Neural cell (in vitro differentiated cells): ENCODE results near the gene PGBD5. TPM values are rescaled to one million over a fixed set of nuclear protein-coding genes. Genes with fewer than 3 reads are reported as not detected.

Experiments used
- H2AFZ ChIP-seq: fragments of 200-600, 300-800 bp; sonication (generic), shearing (Covaris generic); 2 replicates; pipeline ENCODE4 v1.6.0; 2014; ENCODE audit warnings: low read depth, mild to moderate bottlenecking, antibody characterized with exemption, low read length, moderate library complexity
- H3F3A ChIP-seq: fragments of 200-600 bp; shearing (Covaris generic); 2 replicates; pipeline ENCODE4 v1.6.1; 2016; ENCODE audit warnings: mild to moderate bottlenecking, moderate library complexity, mixed read lengths, antibody characterized with exemption, low read length; ENCODE audit not compliant: insufficient read depth, poor library complexity, severe bottlenecking
- H3K27ac ChIP-seq: fragments of 200-600, 300-800 bp; sonication (generic), shearing (Covaris generic); 2 replicates; pipeline ENCODE4 v1.5.1; 2014; ENCODE audit warnings: mild to moderate bottlenecking, low read length, moderate library complexity
- H3K27me3 ChIP-seq: fragments of 300-800, 200-600 bp; sonication (generic), shearing (Covaris generic); 2 replicates; pipeline ENCODE4 v1.6.0; 2014; ENCODE audit warnings: mild to moderate bottlenecking, low read depth, low read length, moderate library complexity; ENCODE audit not compliant: insufficient read depth
- H3K36me3 ChIP-seq: fragments of 300-800, 200-600 bp; sonication (generic), shearing (Covaris generic); 2 replicates; pipeline ENCODE4 v1.5.1; 2014; ENCODE audit warnings: mild to moderate bottlenecking, antibody characterized with exemption, low read length, moderate library complexity; ENCODE audit not compliant: insufficient read depth
- H3K4me2 ChIP-seq: fragments of 300-800, 200-600 bp; sonication (generic), shearing (Covaris generic); 2 replicates; pipeline ENCODE4 v1.6.0; 2014; ENCODE audit warnings: mild to moderate bottlenecking, low read length
- H3K4me3 ChIP-seq: fragments of 300-800, 200-600 bp; sonication (generic), shearing (Covaris generic); 2 replicates; pipeline ENCODE4 v1.5.1; 2014; ENCODE audit warnings: mild to moderate bottlenecking, low read length, moderate library complexity
- H3K79me2 ChIP-seq: fragments of 200-600 bp; shearing (Covaris generic); replicated peaks from 2 replicates; pipeline ENCODE4 v1.6.0; 2014; ENCODE audit warnings: mild to moderate bottlenecking, low read length, moderate library complexity; ENCODE audit not compliant: insufficient read depth
- H3K9ac ChIP-seq: fragments of 300-800, 200-600 bp; sonication (generic), shearing (Covaris generic); 2 replicates; pipeline ENCODE4 v1.6.1; 2016; ENCODE audit warnings: mild to moderate bottlenecking, low read length, mixed read lengths
- H3K9me2 ChIP-seq: fragments of 200-600 bp; shearing (Covaris generic); 2 replicates; pipeline ENCODE4 v1.6.1; 2016; ENCODE audit warnings: mild to moderate bottlenecking, low read length, mixed read lengths; ENCODE audit not compliant: insufficient read depth
- H3K9me3 ChIP-seq: fragments of 200-600, 300-800 bp; sonication (generic), shearing (Covaris generic); 2 replicates; pipeline ENCODE4 v1.6.1; 2016; ENCODE audit warnings: mild to moderate bottlenecking, mixed run types, low read length, moderate library complexity, mixed read lengths
- H4K20me1 ChIP-seq: fragments of 200-600 bp; shearing (Covaris generic); 2 replicates; pipeline ENCODE4 v1.6.1; 2016; ENCODE audit warnings: mild to moderate bottlenecking, mixed run types; ENCODE audit not compliant: insufficient read depth
- EP300 ChIP-seq: fragments of 450-650 bp; conservative IDR thresholded peaks from 2 replicates; pipeline ENCODE4 v1.6.1; 2014; ENCODE audit warnings: antibody characterized with exemption, mild to moderate bottlenecking, moderate library complexity; ENCODE audit not compliant: poor library complexity, severe bottlenecking
- EZH2 ChIP-seq: fragments of 200-600, 300-800 bp; shearing (Covaris generic), sonication (generic); IDR thresholded peaks from 2 replicates; pipeline ENCODE4 v1.6.1; 2014; ENCODE audit warnings: antibody characterized with exemption, low read length, borderline replicate concordance, mild to moderate bottlenecking; ENCODE audit not compliant: insufficient read depth, poor library complexity, severe bottlenecking
- MXI1 ChIP-seq: fragments of 450-650 bp; conservative IDR thresholded peaks from 2 replicates; pipeline ENCODE4 v1.6.1; 2014; ENCODE audit warnings: antibody characterized with exemption, mild to moderate bottlenecking; ENCODE audit not compliant: poor library complexity, severe bottlenecking
- POLR2AphosphoS5 ChIP-seq: IDR thresholded peaks from 2 replicates; pipeline ENCODE4 v1.6.1; 2012
- RAD21 ChIP-seq: fragments of 450-650 bp; conservative IDR thresholded peaks from 2 replicates; pipeline ENCODE4 v1.6.1; 2014; ENCODE audit warnings: antibody characterized with exemption, mild to moderate bottlenecking, moderate library complexity
- SMC3 ChIP-seq: fragments of 450-650 bp; conservative IDR thresholded peaks from 2 replicates; pipeline ENCODE4 v1.6.1; 2014; ENCODE audit warnings: antibody characterized with exemption, mild to moderate bottlenecking, moderate library complexity; ENCODE audit not compliant: poor library complexity
- TAF1 ChIP-seq: IDR thresholded peaks from 2 replicates; pipeline ENCODE4 v1.6.1; 2012; ENCODE audit warnings: low read depth
- polyA plus RNA-seq: library from polyadenylated mRNA; depleted of rRNA; stranded (reverse); fragments of >200 nt; gene quantifications from 2 replicates; pipeline ENCODE4 v1.2.3, GENCODE V29; 2014
- TF ChIP-seq, protein P1 (sequence below): IDR thresholded peaks from 2 replicates; pipeline ENCODE4 v1.6.1; 2012; ENCODE audit warnings: borderline replicate concordance
- TF ChIP-seq, protein P2 (sequence below): fragments of 450-650 bp; IDR thresholded peaks from 2 replicates; pipeline ENCODE4 v1.5.1; 2014; ENCODE audit warnings: antibody characterized with exemption, mild to moderate bottlenecking, moderate library complexity; ENCODE audit not compliant: poor library complexity, severe bottlenecking

Gene PGBD5
- polyA plus RNA-seq, 1 donor from 2014 or later = 16.3 TPM

DNA sequence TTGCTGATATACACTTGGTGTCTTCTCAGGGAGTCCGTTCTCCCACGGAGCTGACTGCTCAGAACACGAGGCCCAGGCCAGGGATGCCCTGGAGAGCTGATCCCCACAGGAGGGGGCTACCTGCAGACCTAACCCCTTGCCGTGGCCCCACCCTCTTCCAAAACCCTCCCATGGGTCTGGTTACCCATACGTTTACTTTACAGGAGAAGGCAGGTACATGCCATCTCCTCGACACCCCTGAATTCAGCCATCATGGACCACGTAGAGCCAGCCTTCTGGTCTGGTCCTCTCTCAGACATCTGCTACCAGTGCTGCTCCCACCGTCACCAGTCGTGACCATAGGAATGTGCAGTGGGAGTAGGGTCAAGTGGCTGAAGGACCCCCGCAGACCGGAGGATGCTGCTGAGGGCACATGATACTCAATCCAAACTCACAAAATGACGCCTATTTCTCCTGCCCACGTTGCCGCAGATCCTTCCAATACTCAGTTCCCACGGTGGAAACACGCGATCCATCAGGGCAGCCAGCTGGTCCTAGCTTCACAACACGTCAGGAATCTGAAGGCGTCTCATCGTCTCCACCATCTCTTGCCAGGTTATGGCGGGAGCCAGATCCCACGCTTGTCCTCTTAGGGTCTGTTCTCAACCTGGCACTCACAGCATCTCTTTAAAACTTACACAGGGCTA lies 26.7 kb downstream of the PGBD5 start:
- Histone ChIP-seq H3K27ac (no peak overlapping the region), H3K9ac (no peak overlapping the region), H3K36me3 (no peaks in the 10 kb centered on the region), H3K9me3 (no peaks in the 10 kb centered on the region), H2AFZ (no peak overlapping the region), H3K79me2 (no peaks in the 10 kb centered on the region), H4K20me1 (no peaks in the 10 kb centered on the region), H3K9me2 (no peaks in the 10 kb centered on the region), H3K4me3 (no peak overlapping the region), H3K4me2 (no peak overlapping the region), H3K27me3 (no peaks in the 10 kb centered on the region), H3F3A (no peaks in the 10 kb centered on the region)
- TF ChIP-seq MXI1 (no peak), POLR2AphosphoS5 (no peak), SMC3 (no peak), EP300 (no peak)
- TF ChIP-seq, protein P1, sequence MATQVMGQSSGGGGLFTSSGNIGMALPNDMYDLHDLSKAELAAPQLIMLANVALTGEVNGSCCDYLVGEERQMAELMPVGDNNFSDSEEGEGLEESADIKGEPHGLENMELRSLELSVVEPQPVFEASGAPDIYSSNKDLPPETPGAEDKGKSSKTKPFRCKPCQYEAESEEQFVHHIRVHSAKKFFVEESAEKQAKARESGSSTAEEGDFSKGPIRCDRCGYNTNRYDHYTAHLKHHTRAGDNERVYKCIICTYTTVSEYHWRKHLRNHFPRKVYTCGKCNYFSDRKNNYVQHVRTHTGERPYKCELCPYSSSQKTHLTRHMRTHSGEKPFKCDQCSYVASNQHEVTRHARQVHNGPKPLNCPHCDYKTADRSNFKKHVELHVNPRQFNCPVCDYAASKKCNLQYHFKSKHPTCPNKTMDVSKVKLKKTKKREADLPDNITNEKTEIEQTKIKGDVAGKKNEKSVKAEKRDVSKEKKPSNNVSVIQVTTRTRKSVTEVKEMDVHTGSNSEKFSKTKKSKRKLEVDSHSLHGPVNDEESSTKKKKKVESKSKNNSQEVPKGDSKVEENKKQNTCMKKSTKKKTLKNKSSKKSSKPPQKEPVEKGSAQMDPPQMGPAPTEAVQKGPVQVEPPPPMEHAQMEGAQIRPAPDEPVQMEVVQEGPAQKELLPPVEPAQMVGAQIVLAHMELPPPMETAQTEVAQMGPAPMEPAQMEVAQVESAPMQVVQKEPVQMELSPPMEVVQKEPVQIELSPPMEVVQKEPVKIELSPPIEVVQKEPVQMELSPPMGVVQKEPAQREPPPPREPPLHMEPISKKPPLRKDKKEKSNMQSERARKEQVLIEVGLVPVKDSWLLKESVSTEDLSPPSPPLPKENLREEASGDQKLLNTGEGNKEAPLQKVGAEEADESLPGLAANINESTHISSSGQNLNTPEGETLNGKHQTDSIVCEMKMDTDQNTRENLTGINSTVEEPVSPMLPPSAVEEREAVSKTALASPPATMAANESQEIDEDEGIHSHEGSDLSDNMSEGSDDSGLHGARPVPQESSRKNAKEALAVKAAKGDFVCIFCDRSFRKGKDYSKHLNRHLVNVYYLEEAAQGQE = no peak

DNA sequence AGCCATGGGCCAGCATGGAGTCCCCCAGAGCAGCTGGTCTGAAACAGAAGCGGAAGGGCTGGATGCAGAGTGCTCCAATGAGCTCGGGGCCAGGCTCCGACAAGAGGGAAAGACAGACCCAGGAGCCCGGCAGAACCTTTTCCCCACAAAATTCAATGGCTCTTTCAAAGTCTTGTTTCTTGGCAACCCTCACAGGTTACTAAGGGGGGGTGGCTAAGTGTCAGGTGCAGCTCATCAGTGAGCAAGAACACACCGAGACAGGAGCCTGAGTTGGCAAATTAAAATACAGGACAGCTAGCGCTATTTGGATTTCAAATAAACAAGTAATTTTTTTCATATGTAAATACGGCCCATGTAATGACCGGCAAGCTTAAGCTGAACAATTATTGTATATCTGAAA lies 27.3 kb downstream of the PGBD5 start:
- TF ChIP-seq SMC3 = no peak
- TF ChIP-seq EZH2 = no peak
- TF ChIP-seq, protein P2, sequence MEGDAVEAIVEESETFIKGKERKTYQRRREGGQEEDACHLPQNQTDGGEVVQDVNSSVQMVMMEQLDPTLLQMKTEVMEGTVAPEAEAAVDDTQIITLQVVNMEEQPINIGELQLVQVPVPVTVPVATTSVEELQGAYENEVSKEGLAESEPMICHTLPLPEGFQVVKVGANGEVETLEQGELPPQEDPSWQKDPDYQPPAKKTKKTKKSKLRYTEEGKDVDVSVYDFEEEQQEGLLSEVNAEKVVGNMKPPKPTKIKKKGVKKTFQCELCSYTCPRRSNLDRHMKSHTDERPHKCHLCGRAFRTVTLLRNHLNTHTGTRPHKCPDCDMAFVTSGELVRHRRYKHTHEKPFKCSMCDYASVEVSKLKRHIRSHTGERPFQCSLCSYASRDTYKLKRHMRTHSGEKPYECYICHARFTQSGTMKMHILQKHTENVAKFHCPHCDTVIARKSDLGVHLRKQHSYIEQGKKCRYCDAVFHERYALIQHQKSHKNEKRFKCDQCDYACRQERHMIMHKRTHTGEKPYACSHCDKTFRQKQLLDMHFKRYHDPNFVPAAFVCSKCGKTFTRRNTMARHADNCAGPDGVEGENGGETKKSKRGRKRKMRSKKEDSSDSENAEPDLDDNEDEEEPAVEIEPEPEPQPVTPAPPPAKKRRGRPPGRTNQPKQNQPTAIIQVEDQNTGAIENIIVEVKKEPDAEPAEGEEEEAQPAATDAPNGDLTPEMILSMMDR = no peak
- TF ChIP-seq EP300 = no peak
- no peak for TF ChIP-seq TAF1
- no peak for TF ChIP-seq RAD21
- no peak overlapping the region for H3K27ac ChIP-seq
- H3K4me3 ChIP-seq = no peak overlapping the region
- H3K27me3 ChIP-seq = no peaks in the 10 kb centered on the region
- H3K4me2 ChIP-seq = no peak overlapping the region
- H2AFZ ChIP-seq = no peak overlapping the region
- H3K9me2 ChIP-seq = no peaks in the 10 kb centered on the region
- no peaks in the 10 kb centered on the region for H3F3A ChIP-seq
- H3K9me3 ChIP-seq = no peaks in the 10 kb centered on the region
- H3K9ac ChIP-seq = no peak overlapping the region
- no peaks in the 10 kb centered on the region for H3K79me2 ChIP-seq
- H3K36me3 ChIP-seq = no peaks in the 10 kb centered on the region
- no peaks in the 10 kb centered on the region for H4K20me1 ChIP-seq
